GM21786 (cell line): ENCODE measurements around the gene TLCD3A.
"Not testable (repeated sequence)": the region's sequence is repeated elsewhere in the genome, so short reads cannot be mapped to it uniquely, and the experiment has no call there.

Experiments used
- ATAC-seq: cut with Tn5 transposase; IDR thresholded peaks from one replicate; pipeline ENCODE4 v1.9.1; 2021; ENCODE audit not compliant: unreplicated experiment

TLCD3A gene

GRCh38 chr17:784143-784542, 51.7 kb downstream of the TLCD3A start:
- no peak for ATAC-seq

GRCh38 chr17:785901-786300, 53.5 kb downstream of the TLCD3A start:
- not testable (repeated sequence) for ATAC-seq

GRCh38 chr17:787641-788221, 55.3 kb downstream of the TLCD3A start:
- no peak for ATAC-seq

- ATAC-seq: no peak
Measured at GRCh38 chr17:788551-788950, 56.2 kb downstream of the TLCD3A start.

- ATAC-seq: no peak
Measured at GRCh38 chr17:789160-789840, 56.9 kb downstream of the TLCD3A start.

- ATAC-seq: not testable (repeated sequence)
Measured at GRCh38 chr17:789931-790873, 57.8 kb downstream of the TLCD3A start.

GRCh38 chr17:790874-791247, 58.5 kb downstream of the TLCD3A start:
- not testable (repeated sequence) for ATAC-seq

GRCh38 chr17:791829-792228, 59.4 kb downstream of the TLCD3A start:
- ATAC-seq: no peak

- ATAC-seq: no peak
Measured at GRCh38 chr17:792277-792676, 59.9 kb downstream of the TLCD3A start.
